Endothelial cell of umbilical vein (primary cell): ENCODE results near the gene ABR.

Experiments used
- EZH2 ChIP-seq: IDR thresholded peaks from 2 replicates; pipeline ENCODE4 v1.6.1; 2012; ENCODE audit warnings: borderline replicate concordance, low read depth, mild to moderate bottlenecking, moderate library complexity, low read length, inconsistent platforms; ENCODE audit not compliant: severe bottlenecking
- POLR2A ChIP-seq: IDR thresholded peaks from 2 replicates; pipeline ENCODE4 v1.6.1; 2012; ENCODE audit warnings: low read depth, mild to moderate bottlenecking, control low read depth, low read length
- TF ChIP-seq, protein P1 (sequence below), 2 donors: IDR thresholded peaks; 1 replicate in 1 of 2; 2 replicates in 1 of 2; pipeline ENCODE4 v1.5.1; 2011; ENCODE audit warnings: low read length in 2 of 2, mild to moderate bottlenecking in 2 of 2, moderate library complexity in 2 of 2, control low read depth in 1 of 2, inconsistent platforms in 1 of 2, low read depth in 1 of 2; ENCODE audit not compliant: insufficient read depth in 1 of 2; ENCODE audit errors: extremely low read depth in 1 of 2

DNA sequence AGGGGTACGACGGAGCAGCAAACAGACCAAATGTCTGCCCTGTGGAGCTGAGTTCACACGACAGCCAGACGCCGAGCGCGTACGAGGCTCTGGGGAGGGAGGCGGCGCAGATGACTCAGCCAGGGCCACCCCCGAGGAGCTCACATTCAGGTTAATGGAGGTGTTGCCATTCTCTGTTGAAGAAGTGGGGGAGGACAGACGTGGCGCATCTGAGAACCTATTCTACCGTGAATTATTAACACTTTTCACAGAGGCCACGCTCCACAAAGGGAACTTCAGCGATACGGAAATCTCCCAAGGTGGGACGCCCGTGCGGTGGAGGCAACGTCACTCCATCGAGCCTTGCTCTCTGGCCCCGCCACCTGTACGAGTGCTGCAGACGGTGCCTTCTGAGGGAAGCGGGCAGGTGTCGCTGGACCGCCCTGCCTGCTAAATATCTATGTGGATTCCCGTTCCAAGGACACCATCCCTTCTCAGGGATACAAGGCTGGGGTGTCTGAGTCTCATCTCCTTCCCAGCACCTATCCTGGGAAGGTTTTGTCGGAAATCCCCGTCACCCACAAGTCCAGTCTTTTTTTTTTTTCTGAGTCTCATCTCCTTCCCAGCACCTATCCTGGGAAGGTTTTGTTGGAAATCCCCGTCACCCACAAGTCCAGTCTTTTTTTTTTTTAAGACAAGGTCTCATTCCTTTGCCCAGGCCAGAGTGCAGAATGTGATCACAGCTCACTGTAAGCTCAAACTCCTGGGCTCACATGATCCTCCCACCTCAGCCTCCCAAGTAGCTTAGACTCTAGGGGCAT lies 19.0 kb downstream of the ABR start:
- TF ChIP-seq, protein P1, sequence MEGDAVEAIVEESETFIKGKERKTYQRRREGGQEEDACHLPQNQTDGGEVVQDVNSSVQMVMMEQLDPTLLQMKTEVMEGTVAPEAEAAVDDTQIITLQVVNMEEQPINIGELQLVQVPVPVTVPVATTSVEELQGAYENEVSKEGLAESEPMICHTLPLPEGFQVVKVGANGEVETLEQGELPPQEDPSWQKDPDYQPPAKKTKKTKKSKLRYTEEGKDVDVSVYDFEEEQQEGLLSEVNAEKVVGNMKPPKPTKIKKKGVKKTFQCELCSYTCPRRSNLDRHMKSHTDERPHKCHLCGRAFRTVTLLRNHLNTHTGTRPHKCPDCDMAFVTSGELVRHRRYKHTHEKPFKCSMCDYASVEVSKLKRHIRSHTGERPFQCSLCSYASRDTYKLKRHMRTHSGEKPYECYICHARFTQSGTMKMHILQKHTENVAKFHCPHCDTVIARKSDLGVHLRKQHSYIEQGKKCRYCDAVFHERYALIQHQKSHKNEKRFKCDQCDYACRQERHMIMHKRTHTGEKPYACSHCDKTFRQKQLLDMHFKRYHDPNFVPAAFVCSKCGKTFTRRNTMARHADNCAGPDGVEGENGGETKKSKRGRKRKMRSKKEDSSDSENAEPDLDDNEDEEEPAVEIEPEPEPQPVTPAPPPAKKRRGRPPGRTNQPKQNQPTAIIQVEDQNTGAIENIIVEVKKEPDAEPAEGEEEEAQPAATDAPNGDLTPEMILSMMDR (IDR thresholded peaks at IDR 0.05; ENCODE audit: extremely low read depth in 1 of 2, insufficient read depth in 1 of 2, low read depth in 1 of 2, low read length in 2 of 2): no peak
- TF ChIP-seq EZH2 (no peak), POLR2A (no peak)
